Measurements from ENCODE around the gene GPR17.
A peak's percentile ranks its signal among the peaks of the same experiment; 100 is the strongest.

The GPR17 gene

DNA sequence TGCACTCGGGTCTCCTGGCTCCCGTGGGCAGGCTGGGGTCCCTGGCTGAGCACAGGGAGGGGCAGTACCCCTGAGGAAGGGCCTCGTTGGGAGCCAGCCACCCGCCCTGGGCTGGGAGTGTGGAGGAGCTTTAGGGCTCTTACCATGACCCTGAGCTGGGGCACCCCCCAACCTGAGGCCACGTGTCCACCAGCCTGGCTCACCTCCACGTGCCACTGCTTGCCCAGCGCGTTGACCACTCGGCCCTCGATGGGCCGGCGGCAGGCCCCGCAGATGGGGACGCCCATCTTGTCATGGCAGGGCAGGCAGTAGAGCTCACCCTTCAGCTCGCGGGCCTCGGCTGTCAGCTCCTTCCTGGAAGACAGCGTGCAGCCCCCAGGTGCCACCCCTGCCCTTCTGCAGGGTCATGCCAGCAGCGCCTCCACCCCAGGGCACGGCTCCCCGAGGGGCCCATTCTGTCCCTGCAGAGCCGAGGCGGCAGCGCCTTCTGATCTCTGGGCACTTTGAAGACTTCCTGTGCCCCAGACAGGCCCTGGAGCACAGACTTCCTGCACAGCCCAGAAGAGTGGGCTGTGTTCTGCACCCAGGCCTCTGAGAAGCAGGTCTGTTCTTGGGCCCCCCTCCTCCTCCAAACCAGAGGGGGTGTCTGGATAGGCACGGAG lies 4.0 kb upstream of the GPR17 start:
- peak; percentile 68 for DNase-seq (ENCODE audit: low spot score)

DNA sequence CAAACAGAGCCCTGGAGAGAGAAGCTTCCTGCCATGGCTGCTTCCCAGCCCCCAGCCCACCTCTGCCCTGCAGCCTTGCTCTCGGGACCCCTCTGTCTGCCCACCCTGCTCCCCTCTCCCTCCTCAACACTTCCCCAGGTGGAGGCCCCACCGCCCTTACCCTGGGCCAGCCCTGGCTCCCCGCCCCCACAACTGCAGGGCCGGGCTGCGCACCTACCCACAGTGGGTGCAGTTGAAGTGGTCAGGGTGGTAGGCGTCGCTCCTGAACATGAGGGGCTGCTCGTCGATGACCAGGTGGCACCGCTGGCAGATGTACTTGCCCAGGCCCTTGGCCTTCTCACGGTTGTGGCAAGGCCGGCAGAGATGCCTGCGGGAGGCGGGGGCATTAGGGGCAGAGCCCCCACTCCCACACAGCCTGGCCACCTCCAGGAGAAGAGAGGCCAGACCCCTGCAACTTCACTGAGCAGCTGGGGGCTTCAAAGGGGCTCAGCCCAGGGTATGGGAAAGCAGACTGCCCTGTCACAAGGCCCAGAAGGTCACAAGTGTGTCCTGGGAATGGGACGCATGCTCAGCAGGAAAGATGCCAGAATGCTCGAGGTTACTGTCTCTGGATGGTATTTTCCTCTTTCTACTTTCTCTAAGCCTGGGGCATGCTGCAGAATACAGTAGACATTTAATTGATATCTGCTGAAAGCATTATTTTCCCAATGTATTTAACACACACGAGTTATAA lies 3.1 kb upstream of the GPR17 start:
- DNase-seq (ENCODE audit: low spot score) = no peak

DNA sequence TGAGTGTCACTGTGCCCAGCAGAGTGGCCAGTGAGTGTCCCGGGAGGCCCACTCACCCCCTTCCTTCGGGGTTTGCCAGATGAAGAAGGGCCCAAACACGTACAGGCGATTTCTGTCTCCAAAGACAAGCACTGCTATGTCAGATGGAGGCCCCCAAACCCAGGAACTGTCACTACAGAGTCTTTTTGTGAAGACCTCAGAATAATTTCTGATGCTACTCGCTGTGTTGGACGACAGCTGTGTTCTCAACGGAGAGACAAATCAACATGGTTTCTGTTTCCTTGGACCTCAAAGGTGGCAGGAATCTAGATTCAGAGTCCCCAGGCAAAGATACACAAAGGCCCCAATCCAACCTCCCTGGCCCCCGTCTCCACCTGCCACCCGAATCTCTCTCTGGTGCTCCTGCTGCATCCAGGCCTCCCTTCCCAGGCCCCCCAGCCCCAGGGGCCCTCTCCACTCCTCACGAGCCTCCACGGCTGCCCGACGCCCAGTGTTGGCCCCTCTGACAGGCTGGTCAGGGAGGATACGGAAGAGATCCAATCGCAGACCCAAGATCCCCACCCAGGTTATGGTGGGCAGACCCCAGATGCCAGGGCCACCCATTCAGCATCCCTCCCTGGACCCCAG lies 2.4 kb upstream of the GPR17 start:
- DNase-seq (ENCODE audit: low spot score) = no peak

DNA sequence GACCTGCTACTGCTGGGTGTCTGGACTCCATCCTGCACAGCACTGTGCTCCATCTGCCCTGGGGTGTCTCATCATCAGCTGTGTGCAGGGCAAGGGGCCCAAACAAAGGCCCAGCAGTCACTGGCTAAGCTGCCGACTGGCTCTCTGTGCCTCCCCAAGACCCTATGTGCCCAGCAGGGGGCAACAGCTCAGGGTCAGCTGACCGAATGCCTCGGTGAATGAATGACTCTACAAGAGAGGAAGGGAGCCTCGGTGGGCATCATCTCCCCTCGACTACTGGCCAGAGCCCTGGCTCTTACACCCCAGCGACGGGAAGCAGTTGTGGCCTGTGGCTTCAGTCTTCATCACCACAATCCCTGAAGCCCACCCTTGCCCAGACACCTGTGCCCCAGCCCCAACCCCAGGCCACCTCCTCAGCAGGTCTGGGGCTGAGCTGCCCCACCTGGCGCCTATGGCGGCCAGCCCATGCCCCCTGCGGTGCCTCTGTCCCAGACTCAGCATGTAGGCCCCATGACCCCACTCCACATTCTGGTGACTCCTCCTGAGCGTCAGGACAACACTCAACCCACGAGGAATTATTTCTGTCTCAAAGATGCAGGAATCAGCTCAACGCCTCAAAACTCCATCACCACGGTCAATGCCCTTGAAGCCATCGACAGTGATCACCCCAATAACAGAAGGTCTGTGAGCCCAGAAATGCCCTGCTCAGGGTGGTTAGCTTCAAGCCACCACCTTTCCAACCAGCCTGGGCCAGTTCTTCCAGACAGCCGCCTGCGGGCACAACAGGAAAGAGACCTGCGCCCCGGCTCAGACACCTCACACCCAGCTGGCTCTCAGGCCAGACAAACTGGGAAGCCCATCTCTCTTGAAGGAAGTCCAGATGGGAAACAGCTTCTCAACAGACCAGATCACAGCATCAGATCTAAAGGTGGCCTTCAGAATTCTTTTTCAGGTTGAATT lies 1.6 kb upstream of the GPR17 start:
- no peak for DNase-seq (ENCODE audit: low spot score)

DNA sequence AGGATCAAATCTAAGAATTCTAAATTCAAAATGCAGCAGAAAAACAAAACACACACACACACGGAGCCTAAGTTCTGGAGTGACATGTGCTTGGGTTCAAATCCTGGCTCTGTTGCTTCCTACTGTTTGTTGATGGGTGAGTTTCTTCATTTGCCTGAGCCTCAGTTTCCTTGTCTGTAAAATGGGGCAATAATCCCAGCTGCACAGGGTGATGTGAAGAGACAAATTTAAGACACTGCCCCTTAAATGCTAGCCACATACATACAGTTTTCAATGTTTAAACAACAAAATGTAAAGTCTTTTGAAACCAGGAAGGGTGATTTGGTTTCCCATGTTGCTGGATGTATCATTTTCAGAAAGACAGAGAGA lies 943 bp upstream of the GPR17 start:
- DNase-seq (ENCODE audit: low spot score) = no peak

DNA sequence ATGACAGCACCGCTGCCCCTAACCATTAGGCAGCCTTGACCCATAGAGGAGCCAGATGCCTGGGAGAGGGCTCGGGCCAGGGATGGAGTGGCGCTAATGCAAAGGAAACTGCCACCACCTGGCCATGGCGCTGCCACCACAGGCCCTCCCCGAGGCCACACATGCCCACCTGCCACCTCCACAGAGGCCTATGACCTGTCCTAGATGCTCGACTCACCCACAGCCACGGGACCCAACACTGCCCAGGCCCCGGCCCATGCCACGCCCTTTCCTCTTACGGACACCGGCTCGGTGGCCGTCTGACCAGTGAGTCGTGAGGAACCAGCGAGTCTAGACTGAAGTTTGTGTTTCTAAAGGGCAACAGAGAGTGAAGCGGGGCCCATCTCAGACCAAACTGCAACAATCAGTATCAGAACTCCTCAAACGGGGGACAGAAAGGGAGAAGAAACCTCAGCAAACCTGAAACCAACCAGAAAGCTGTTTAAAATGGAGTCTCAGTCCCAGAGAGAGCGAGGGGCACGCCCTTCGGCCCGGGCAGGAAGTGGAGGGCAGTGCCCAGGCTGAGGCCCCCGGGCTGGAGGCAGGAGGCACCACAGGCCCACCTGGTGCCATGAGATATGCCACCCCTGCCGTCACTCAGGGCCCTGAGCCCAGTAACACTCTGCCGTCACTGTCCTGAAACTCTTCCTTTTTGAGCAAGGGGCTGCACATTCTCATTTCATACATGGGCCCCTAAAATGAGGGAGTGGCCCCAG lies 711 bp downstream of the GPR17 start:
- no peak for DNase-seq (ENCODE audit: low spot score)

DNA sequence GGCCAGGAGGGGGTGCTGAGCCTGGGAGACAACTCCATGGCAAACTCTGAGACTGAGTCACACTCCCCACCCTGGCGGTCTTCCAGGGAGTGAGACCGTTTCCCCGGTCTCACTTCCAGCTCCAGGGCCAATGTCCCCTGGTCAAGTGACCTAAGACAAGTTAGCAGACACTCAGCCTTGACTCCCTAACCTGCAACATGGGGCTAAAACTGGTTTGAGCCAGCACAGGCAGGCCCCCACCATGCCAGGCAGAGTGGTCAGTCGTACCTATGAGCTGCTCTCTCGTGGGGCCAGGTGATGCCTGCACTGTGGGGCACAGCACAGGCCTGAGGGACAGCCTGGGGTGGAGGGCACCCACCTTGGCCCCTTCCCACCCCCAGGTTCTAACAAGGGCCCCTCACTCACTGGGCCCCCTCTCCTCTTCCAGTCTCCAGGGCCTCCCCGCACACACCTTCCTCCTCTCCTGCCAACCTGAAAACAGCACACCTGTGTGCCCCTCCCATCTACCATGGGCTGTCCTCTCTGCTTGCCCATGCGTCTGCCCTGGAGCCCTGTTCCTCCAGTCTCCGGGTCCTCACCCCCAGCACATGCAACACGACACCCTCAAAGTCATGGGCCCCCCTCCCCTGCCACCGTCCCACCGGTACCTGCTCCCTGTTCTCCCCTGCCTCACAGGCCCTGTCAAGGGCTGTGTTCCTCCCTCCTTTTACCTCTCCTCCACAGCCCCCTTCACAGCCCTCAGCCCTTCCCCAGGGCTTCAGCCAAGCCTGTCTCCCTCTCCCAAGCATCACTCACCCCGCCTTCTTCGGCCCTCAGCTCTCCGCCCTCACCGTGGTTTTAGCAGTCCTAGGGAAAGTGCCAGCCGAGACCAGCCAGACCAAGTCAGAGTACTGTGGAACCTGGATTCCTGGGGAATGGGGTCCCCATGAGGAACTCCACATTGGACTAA lies 1.6 kb downstream of the GPR17 start:
- DNase-seq (ENCODE audit: low spot score) = no peak

DNA sequence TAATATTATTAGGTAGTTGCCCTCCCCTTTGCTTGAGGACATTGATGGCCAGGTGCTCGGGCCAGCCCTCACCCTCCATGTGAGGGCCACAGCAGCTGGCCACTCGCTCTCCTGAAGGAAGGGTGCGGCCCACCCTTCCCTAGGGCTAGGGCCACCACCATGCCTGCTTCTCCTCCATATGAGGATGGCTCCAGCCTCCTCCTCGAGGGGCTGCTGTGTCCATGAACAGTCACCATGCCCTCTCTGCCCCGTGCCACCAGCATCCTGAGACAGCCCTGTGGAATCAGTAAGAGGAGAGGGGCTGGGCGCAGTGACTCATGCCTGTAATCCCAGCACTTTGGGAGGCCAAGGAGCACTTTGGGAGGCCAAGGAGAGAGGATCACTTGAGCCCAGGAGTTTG lies 2.4 kb downstream of the GPR17 start:
- DNase-seq (ENCODE audit: low spot score) = no peak

DNA sequence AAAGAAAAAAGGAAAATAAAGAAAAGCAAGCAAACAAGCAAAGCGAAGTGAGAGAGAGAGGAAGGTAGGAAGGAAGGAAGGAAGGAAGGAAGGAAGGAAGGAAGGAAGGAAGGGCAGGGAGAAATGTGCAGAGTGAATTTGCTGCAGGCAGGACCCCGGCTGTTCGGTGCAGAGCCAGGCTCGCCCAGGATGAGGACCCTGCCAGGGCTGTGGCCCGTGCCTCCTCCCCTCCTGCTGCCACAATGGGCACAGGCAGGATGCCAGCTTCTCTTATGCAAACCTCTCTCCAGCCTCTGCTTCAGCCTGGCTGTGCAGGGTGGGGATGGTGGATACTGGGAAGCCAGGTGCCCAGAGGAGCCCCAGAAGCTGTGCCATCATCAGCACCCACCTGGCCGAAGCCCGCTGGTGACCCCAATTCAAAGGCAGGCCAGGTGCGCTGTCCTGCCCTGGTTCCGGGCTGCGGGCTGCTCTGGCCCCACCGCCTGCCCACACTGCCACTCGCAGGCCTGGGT lies 3.2 kb downstream of the GPR17 start:
- DNase-seq (ENCODE audit: low spot score) = no peak

DNA sequence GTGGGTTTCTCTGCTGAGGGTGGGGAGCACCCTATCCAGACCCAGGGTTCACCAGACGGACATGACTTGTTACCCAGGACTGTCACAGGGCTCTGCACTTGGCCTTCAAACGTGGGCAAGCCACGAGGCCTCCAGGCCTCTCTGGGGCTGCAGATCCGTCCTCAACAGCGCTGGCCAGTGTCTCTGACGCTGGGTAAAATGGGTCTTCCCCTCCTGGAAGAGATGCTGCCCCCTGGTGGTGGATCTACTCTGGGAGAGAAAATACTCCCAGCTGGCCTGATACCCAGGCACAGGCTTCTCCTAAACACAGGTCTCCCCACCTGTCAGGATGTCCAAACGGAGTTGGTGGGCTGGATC lies 3.7 kb downstream of the GPR17 start:
- DNase-seq (ENCODE audit: low spot score) = peak; percentile 81

DNA sequence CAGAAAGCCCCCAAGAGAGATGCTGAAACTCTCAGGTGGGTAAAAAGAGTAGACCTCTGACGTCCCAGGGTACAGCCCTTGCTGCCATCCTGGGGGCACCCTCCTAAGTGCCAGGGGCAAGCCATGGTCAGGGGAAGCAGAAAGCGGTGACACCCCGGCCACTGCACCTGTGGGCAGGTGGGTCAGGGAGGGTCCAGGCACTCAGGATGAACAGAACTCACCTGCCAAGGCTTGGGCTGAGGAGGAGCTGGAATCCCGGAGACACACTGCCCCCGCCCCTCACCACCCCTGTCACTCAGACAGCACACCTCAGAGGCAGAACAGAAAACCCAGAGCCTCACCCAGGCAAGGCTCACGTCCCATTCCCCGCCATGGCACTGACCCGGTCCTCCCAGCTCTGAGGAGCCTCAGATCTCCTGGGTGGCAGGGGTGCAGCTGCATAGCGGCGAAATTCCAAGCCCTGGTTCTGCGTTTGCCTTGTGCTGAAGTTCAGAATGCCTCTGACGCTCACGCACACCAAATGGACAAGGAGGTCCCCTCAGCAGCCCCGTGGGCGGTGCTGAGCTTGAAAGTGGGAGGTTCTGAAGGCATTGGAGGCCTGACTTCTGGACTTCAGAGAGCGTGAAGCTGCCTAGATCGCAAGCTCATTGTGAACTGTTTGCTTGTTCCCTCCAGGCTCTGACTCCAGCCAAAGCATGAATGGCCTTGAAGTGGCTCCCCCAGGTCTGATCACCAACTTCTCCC lies 4.3 kb downstream of the GPR17 start:
- DNase-seq (ENCODE audit: low spot score) = no peak

DNA sequence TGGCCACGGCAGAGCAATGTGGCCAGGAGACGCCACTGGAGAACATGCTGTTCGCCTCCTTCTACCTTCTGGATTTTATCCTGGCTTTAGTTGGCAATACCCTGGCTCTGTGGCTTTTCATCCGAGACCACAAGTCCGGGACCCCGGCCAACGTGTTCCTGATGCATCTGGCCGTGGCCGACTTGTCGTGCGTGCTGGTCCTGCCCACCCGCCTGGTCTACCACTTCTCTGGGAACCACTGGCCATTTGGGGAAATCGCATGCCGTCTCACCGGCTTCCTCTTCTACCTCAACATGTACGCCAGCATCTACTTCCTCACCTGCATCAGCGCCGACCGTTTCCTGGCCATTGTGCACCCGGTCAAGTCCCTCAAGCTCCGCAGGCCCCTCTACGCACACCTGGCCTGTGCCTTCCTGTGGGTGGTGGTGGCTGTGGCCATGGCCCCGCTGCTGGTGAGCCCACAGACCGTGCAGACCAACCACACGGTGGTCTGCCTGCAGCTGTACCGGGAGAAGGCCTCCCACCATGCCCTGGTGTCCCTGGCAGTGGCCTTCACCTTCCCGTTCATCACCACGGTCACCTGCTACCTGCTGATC lies 4.9 kb downstream of the GPR17 start:
- DNase-seq (ENCODE audit: low spot score) = no peak

DNA sequence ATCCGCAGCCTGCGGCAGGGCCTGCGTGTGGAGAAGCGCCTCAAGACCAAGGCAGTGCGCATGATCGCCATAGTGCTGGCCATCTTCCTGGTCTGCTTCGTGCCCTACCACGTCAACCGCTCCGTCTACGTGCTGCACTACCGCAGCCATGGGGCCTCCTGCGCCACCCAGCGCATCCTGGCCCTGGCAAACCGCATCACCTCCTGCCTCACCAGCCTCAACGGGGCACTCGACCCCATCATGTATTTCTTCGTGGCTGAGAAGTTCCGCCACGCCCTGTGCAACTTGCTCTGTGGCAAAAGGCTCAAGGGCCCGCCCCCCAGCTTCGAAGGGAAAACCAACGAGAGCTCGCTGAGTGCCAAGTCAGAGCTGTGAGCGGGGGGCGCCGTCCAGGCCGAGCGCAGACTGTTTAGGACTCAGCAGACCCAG lies 5.4 kb downstream of the GPR17 start:
- no peak for DNase-seq (ENCODE audit: low spot score)

DNA sequence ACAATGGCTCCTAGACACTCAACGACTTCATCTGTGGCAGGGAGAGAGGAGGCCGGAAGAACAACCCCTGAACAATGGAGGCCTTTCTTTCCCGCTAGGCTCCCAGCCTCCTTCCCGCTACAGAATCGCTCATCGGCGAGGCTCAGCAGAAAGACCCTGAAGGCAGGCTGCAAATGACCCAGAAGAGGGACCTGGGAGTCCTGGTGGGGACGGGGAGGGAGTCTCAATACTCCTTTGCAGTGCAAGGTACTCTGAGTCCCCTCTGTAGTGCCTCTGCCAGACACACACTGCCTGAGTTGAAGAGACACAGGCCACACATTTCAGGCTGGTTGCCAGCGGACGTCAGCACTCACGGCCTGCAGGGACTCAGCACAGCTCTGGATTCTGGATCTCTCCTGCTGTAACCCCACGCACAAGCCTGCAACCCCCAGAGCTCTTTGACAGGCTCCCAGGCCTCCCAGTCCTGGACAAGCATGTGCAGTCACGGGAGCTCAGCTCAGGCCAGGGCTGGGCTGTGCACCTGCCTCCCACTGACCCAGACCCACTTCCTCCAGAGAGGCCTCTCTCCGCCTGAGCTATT lies 6.1 kb downstream of the GPR17 start:
- no peak for DNase-seq (ENCODE audit: low spot score)

DNA sequence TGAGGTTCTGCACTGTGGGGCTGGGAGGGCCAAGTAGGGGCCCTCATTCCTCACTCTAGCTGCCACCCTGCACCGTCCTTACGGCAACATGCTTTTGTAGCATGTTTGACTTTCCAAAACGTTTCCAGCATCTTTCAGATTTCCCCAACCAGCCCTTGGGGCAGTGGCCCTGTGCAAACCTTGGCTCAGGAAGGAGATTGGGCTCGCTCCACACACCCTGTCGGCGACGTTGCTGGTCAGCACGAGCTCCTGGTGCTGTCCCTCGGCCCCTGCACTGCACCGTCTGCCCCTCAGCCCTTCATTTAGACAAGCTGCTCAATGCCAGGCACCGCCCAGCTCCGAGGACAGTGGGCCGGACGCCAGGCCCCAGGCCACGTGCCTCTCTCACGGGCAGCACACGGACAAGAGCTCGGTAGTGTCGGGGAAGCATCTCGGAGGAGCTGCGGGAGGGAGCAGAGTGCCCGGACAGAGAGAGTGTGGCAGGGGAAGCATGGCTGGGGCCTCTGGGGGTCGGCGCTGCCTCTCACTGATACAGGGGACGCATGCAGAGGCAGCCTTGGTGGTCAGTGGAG lies 6.9 kb downstream of the GPR17 start:
- no peak for DNase-seq (ENCODE audit: low spot score)

DNA sequence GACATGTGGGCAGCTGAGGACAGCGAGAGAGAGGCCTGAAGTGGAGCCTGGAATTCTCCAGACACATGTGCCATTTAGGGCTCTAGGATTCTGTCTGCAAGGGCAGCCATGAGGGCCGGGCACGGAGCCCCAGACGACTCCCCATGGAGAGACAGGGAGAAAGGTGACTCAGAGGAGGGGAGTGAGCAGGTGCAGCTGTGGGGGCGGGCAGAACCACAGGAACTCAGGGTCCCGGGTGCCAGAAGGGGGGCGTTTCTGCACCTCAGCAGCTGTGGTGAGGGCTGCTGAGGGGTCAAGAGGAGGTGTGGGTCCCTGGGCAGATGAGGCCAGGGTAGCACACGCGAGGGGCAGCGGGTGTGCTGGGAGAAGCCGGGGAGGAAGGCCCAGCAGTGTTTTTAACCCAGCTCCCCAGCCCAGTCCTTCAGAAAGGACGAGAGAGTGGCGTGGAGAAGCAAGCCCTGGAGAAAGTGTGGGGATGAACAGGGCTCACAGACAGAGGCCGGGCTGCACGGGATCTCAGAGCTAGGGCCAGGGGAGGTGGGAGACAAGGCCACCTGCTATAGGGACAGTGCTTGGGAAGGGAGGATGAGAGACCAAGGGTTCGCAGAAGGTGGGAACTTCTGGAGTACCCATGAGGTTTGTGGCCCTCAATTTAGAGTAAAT lies 7.6 kb downstream of the GPR17 start:
- no peak for DNase-seq (ENCODE audit: low spot score)

DNA sequence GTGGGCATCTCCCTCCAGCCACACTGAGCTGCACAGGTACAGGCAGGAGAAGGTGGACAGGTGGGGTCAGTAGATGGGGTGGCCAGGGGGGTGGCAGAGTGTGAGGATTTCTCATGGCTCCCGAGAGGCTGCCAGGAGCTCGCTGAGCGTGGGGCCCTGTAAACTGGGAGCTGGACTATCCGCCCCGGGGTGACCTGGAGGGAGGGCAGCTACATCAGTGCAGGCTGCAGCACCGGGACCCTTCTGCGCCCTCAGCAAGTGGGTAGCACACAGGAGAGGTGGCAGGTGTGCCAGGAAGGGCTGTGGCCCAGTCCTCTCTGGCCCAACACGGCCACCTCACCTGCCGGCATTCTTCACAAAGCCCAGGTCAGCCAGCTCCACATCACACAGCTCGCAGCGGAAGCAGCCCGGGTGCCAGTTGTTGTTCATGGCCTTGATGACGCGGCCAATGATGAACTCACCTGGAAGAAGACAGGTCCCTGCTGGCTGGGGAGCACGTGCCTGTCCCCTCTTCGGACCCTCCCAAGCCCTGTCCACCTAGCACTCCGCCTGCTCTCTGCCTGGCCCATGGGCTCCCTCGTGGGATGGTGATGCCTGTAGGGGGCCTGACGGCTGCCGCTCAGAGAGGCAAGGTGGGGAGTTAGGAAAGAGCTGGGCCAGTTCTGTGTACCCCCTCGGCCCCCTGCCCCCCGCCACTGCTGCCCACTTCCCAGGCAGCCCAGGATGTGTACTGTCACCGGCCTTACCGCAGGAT lies 8.3 kb downstream of the GPR17 start:
- DNase-seq (ENCODE audit: low spot score) = no peak
